Duodenal mucosa (tissue), 2 donors: ENCODE measurements around the gene FRMPD2.
"Not testable (repeated sequence)": the region's sequence is repeated elsewhere in the genome, so short reads cannot be mapped to it uniquely, and the experiment has no call there.

Source experiments
- H3K27ac ChIP-seq: one replicate; pipeline ENCODE4 v1.7.0; 2013; ENCODE audit warnings: low read depth, low read length
- H3K27me3 ChIP-seq, 2 donors: one replicate each; pipeline ENCODE4 v1.7.0; 2013; ENCODE audit warnings: low read length in 2 of 2, control low read depth in 1 of 2; ENCODE audit not compliant: insufficient read depth in 2 of 2, control insufficient read depth in 1 of 2
- H3K36me3 ChIP-seq, 2 donors: one replicate each; pipeline ENCODE4 v1.7.0; 2013; ENCODE audit warnings: low read length in 2 of 2, control low read depth in 1 of 2; ENCODE audit not compliant: insufficient read depth in 2 of 2, control insufficient read depth in 1 of 2
- H3K4me1 ChIP-seq, 2 donors: one replicate each; pipeline ENCODE4 v1.7.0; 2013; ENCODE audit warnings: low read length in 2 of 2, control low read depth in 1 of 2; ENCODE audit not compliant: insufficient read depth in 2 of 2, control insufficient read depth in 1 of 2
- H3K4me3 ChIP-seq, 2 donors: one replicate each; pipeline ENCODE4 v1.7.0; 2013; ENCODE audit warnings: low read length in 2 of 2, low read depth in 1 of 2
- H3K9ac ChIP-seq, 2 donors: one replicate each; pipeline ENCODE4 v1.7.0; 2013; ENCODE audit warnings: low read length in 2 of 2, low read depth in 1 of 2
- H3K9me3 ChIP-seq, 2 donors: one replicate each; pipeline ENCODE4 v1.7.0; 2013; ENCODE audit warnings: low read length in 2 of 2, control low read depth in 1 of 2; ENCODE audit not compliant: control insufficient read depth in 1 of 2

The FRMPD2 gene

DNA sequence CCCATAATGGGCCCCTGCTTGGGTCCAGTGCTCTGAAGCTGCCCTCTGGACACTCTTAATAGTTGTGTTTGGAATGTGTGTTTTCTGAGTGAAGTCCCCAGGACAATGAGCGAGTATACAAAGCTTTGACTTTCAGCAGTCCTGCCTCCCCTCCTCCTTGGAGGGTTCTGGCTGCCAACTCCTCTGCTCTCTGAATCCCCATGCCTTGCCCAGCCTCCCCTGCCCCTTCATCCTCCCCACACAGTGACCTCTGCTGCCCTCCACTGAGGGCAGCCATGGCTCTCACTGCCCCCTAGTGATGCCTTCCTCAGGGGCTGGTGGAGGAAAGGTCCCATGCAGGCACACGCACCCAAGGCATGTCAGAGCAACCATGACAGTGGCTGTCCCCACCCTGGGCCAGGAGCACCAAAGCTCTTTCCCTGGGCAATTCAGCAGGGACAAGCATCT, 40.9 kb downstream of the FRMPD2 start:
- Histone ChIP-seq H3K27me3 (no peaks in the 10 kb centered on the region), H3K4me1 (no peaks in the 10 kb centered on the region), H3K9ac (no peak overlapping the region), H3K4me3 (no peak overlapping the region), H3K36me3 (no peaks in the 10 kb centered on the region), H3K27ac (no peak overlapping the region), H3K9me3 (no peaks in the 10 kb centered on the region)

- Histone ChIP-seq H3K4me3 (no peak overlapping the region), H3K9me3 (no peaks in the 10 kb centered on the region), H3K27me3 (no peaks in the 10 kb centered on the region), H3K36me3 (no peaks in the 10 kb centered on the region), H3K9ac (no peak overlapping the region), H3K4me1 (no peaks in the 10 kb centered on the region), H3K27ac (no peak overlapping the region)
These were observed 41.6 kb downstream of the FRMPD2 start for GRCh38 chr10:48232717-48233447.

- no peaks in the 10 kb centered on the region for H3K36me3 ChIP-seq
- no peaks in the 10 kb centered on the region for H3K4me1 ChIP-seq
- H3K9ac ChIP-seq, result no peak overlapping the region
- H3K4me3 ChIP-seq, result no peak overlapping the region
- H3K27me3 ChIP-seq, result no peaks in the 10 kb centered on the region
- no peaks in the 10 kb centered on the region for H3K9me3 ChIP-seq
- no peak overlapping the region for H3K27ac ChIP-seq
These were observed 42.7 kb downstream of the FRMPD2 start for GRCh38 chr10:48231699-48232315.

GRCh38 chr10:48231178-48231577, 43.3 kb downstream of the FRMPD2 start:
- H3K36me3 ChIP-seq, result no peaks in the 10 kb centered on the region
- H3K9ac ChIP-seq, result no peak overlapping the region
- H3K9me3 ChIP-seq, result no peaks in the 10 kb centered on the region
- H3K4me1 ChIP-seq, result no peaks in the 10 kb centered on the region
- H3K27me3 ChIP-seq, result no peaks in the 10 kb centered on the region
- H3K27ac ChIP-seq, result no peak overlapping the region
- no peak overlapping the region for H3K4me3 ChIP-seq

DNA sequence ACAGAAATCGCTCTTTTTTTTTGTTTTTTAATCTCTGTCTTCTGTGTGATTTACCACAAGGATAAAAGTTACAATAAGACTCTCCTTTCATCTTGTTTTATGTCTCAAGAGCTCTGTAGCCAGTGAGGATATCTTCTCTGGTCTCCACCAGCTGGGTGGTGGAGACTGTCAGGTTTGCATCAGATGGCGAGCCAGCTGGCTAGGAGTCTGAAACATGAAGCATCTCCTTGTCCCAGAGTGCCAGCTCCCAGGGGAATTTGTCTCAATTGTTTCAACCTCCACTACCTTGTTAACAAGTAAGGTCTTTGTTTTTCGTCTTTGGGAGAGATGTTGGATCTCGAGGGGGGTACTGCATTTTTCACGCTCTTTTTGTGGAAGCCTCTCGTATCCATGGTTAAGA, 47.3 kb downstream of the FRMPD2 start:
- no peaks in the 10 kb centered on the region for H3K36me3 ChIP-seq
- H3K9ac ChIP-seq, result no peak overlapping the region
- no peaks in the 10 kb centered on the region for H3K4me1 ChIP-seq
- H3K27me3 ChIP-seq, result no peaks in the 10 kb centered on the region
- no peak overlapping the region for H3K4me3 ChIP-seq
- no peak overlapping the region for H3K27ac ChIP-seq
- no peaks in the 10 kb centered on the region for H3K9me3 ChIP-seq

GRCh38 chr10:48224979-48225560, 49.4 kb downstream of the FRMPD2 start:
- H3K27me3 ChIP-seq, result no peaks in the 10 kb centered on the region
- H3K4me3 ChIP-seq, result no peak overlapping the region
- H3K36me3 ChIP-seq, result no peaks in the 10 kb centered on the region
- H3K9ac ChIP-seq, result no peak overlapping the region
- H3K27ac ChIP-seq, result no peak overlapping the region
- no peaks in the 10 kb centered on the region for H3K4me1 ChIP-seq
- no peaks in the 10 kb centered on the region for H3K9me3 ChIP-seq

- H3K4me1 ChIP-seq, result no peaks in the 10 kb centered on the region
- no peaks in the 10 kb centered on the region for H3K27me3 ChIP-seq
- H3K9me3 ChIP-seq, result no peaks in the 10 kb centered on the region
- no peak overlapping the region for H3K4me3 ChIP-seq
- no peak overlapping the region for H3K9ac ChIP-seq
- no peak overlapping the region for H3K27ac ChIP-seq
- H3K36me3 ChIP-seq, result no peaks in the 10 kb centered on the region
These were observed 50.2 kb downstream of the FRMPD2 start for GRCh38 chr10:48224296-48224695.

DNA sequence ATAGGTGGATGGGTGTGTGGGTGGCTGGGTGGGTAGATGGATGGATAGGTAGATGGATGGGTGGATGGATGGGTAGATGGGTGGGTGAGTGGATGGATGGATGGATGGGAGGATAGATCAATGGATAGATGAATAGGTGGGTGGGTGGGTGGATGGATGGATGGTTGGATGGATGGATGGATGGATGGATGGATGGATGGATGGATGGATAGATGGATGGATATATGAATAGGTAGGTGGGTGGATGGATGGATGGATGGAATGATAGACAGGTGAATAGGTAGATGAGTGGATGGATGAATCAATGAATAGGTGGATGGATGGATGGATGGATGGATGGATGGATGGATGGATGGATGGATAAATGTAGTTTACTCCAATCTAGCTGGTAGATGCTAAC, 52.7 kb downstream of the FRMPD2 start:
- Histone ChIP-seq H3K4me1 (no peaks in the 10 kb centered on the region), H3K4me3 (no peak overlapping the region), H3K9ac (no peak overlapping the region), H3K9me3 (no peaks in the 10 kb centered on the region), H3K27me3 (no peaks in the 10 kb centered on the region), H3K36me3 (no peaks in the 10 kb centered on the region), H3K27ac (no peak overlapping the region)

GRCh38 chr10:48221031-48221430, 53.5 kb downstream of the FRMPD2 start:
- not testable (repeated sequence) for H3K9me3 ChIP-seq, H3K9ac ChIP-seq

GRCh38 chr10:48219194-48219593, 55.3 kb downstream of the FRMPD2 start:
- Histone ChIP-seq H3K36me3 (no peaks in the 10 kb centered on the region), H3K4me1 (no peaks in the 10 kb centered on the region), H3K27me3 (no peaks in the 10 kb centered on the region), H3K9ac (no peak overlapping the region), H3K27ac (no peak overlapping the region), H3K9me3 (no peaks in the 10 kb centered on the region), H3K4me3 (no peak overlapping the region)

More at GRCh38 chr10:48221031-48221430, 53.5 kb downstream of the FRMPD2 start:
- H3K4me1 ChIP-seq, H3K27me3 ChIP-seq, H3K27ac ChIP-seq, H3K36me3 ChIP-seq, H3K4me3 ChIP-seq: not testable (repeated sequence)
